ENCODE results near the gene TSPAN12.
"Not testable (repeated sequence)": the region's sequence is repeated elsewhere in the genome, so short reads cannot be mapped to it uniquely, and the experiment has no call there.

The TSPAN12 gene

GRCh38 chr7:120799813-120800475 lies 58.0 kb downstream of the TSPAN12 start:
- DNase-seq = no peak

GRCh38 chr7:120799147-120799546 lies 58.8 kb downstream of the TSPAN12 start:
- DNase-seq = no peak

- DNase-seq = no peak
Measured at GRCh38 chr7:120797026-120797645, 60.8 kb downstream of the TSPAN12 start.

- DNase-seq = no peak
Measured at GRCh38 chr7:120794106-120794729, 63.7 kb downstream of the TSPAN12 start.

GRCh38 chr7:120793213-120793936 lies 64.6 kb downstream of the TSPAN12 start:
- no peak for DNase-seq

- no peak for DNase-seq
Measured at GRCh38 chr7:120792861-120793130, 65.1 kb downstream of the TSPAN12 start.

- DNase-seq = no peak
Measured at GRCh38 chr7:120792091-120792860, 65.7 kb downstream of the TSPAN12 start.

GRCh38 chr7:120785095-120785494 lies 72.8 kb downstream of the TSPAN12 start:
- no peak for DNase-seq

- DNase-seq = no peak
Measured at GRCh38 chr7:120783721-120784120, 74.2 kb downstream of the TSPAN12 start.

GRCh38 chr7:120783273-120783672 lies 74.7 kb downstream of the TSPAN12 start:
- no peak for DNase-seq

GRCh38 chr7:120781924-120782323 lies 76.0 kb downstream of the TSPAN12 start:
- DNase-seq = not testable (repeated sequence)

GRCh38 chr7:120780938-120781337 lies 77.0 kb downstream of the TSPAN12 start:
- no peak for DNase-seq

- DNase-seq = not testable (repeated sequence)
Measured at GRCh38 chr7:120780451-120780850, 77.5 kb downstream of the TSPAN12 start.

GRCh38 chr7:120779078-120779477 lies 78.9 kb downstream of the TSPAN12 start:
- DNase-seq = not testable (repeated sequence)

- DNase-seq = no peak
Measured at GRCh38 chr7:120775755-120776154, 82.2 kb downstream of the TSPAN12 start.

GRCh38 chr7:120774481-120774880 lies 83.5 kb downstream of the TSPAN12 start:
- DNase-seq = no peak

- DNase-seq = no peak
Measured at GRCh38 chr7:120770206-120770605, 87.7 kb downstream of the TSPAN12 start.

- DNase-seq = no peak
Measured at GRCh38 chr7:120760851-120761250, 97.1 kb downstream of the TSPAN12 start.

GRCh38 chr7:120760050-120760449 lies 97.9 kb downstream of the TSPAN12 start:
- DNase-seq = no peak

- DNase-seq = no peak
Measured at GRCh38 chr7:120743128-120743527, 114.8 kb downstream of the TSPAN12 start.

- DNase-seq = no peak
Measured at GRCh38 chr7:120742372-120742771, 115.6 kb downstream of the TSPAN12 start.

- no peak for DNase-seq
Measured at GRCh38 chr7:120741371-120742042, 116.4 kb downstream of the TSPAN12 start.

- DNase-seq = no peak
Measured at GRCh38 chr7:120740348-120740747, 117.6 kb downstream of the TSPAN12 start.

All from GF-D8 (cell line).